Mesothelial cell of epicardium (in vitro differentiated cells): ENCODE results near the gene RAPGEF4. TPM values are rescaled to one million over a fixed set of nuclear protein-coding genes. Genes with fewer than 3 reads are reported as not detected.
A peak's percentile ranks its signal among the peaks of the same experiment; 100 is the strongest.

Source experiments
- DNase-seq, 2 experiments: peaks; one replicate each; pipeline ENCODE4 v3.0.0; 2021; ENCODE audit warnings: low spot score in 2 of 2; ENCODE audit not compliant: unreplicated experiment in 2 of 2
- H3K27ac Mint-ChIP-seq: 2 replicates; pipeline ENCODE4 v1.8.0; 2021; ENCODE audit warnings: mixed read lengths
- H3K27me3 Mint-ChIP-seq: 2 replicates; pipeline ENCODE4 v1.8.0; 2021; ENCODE audit warnings: low read depth, mixed read lengths
- H3K36me3 Mint-ChIP-seq: 2 replicates; pipeline ENCODE4 v1.8.0; 2021; ENCODE audit warnings: mixed read lengths
- H3K4me1 Mint-ChIP-seq: 2 replicates; pipeline ENCODE4 v1.8.0; 2021; ENCODE audit warnings: mixed read lengths
- H3K4me3 Mint-ChIP-seq: 2 replicates; pipeline ENCODE4 v1.8.0; 2021; ENCODE audit warnings: mild to moderate bottlenecking, moderate library complexity, mixed read lengths
- H3K9me3 Mint-ChIP-seq: 2 replicates; pipeline ENCODE4 v1.8.0; 2021; ENCODE audit warnings: mixed read lengths
- CTCF ChIP-seq: fragments of 200-600 bp; sonication (generic); IDR thresholded peaks from one replicate; pipeline ENCODE4 v1.5.0; 2021; ENCODE audit warnings: antibody characterized with exemption; ENCODE audit not compliant: unreplicated experiment
- total RNA-seq: library from RNA; stranded (reverse); gene quantifications from 3 replicates; pipeline ENCODE4 v1.2.1, GENCODE V29; 2021

Gene RAPGEF4
- total RNA-seq, 1 donor from 2014 or later = 24.7 TPM

GRCh38 chr2:172829229-172829628 lies 93.6 kb downstream of the RAPGEF4 start:
- DNase-seq = no peak
- TF ChIP-seq CTCF = no peak
- H3K9me3 Mint-ChIP-seq = no peaks in the 10 kb centered on the region
- H3K27ac Mint-ChIP-seq = peak overlapping the region; percentile 73
- H3K36me3 Mint-ChIP-seq = no peaks in the 10 kb centered on the region
- H3K4me3 Mint-ChIP-seq = no peak overlapping the region
- H3K4me1 Mint-ChIP-seq = peaks cover 16% of the 10 kb centered on the region
- no peaks in the 10 kb centered on the region for H3K27me3 Mint-ChIP-seq

- DNase-seq = no peak
- H3K27me3 Mint-ChIP-seq = no peaks in the 10 kb centered on the region
- H3K4me3 Mint-ChIP-seq = no peak overlapping the region
- H3K36me3 Mint-ChIP-seq = no peaks in the 10 kb centered on the region
- TF ChIP-seq CTCF = no peak
- peaks cover 20% of the 10 kb centered on the region for H3K4me1 Mint-ChIP-seq
- no peaks in the 10 kb centered on the region for H3K9me3 Mint-ChIP-seq
- H3K27ac Mint-ChIP-seq = no peak overlapping the region
Measured at GRCh38 chr2:172830482-172830881, 94.8 kb downstream of the RAPGEF4 start.

GRCh38 chr2:172833898-172834297 lies 98.3 kb downstream of the RAPGEF4 start:
- Mint-ChIP-seq H3K27ac (no peak overlapping the region), H3K36me3 (no peaks in the 10 kb centered on the region), H3K4me3 (no peak overlapping the region), H3K9me3 (no peaks in the 10 kb centered on the region), H3K4me1 (peaks cover 22% of the 10 kb centered on the region), H3K27me3 (no peaks in the 10 kb centered on the region)
- TF ChIP-seq CTCF = no peak
- DNase-seq = no peak

- Mint-ChIP-seq H3K4me1 (peaks cover 24% of the 10 kb centered on the region), H3K9me3 (no peaks in the 10 kb centered on the region), H3K27ac (no peak overlapping the region), H3K27me3 (no peaks in the 10 kb centered on the region), H3K36me3 (no peaks in the 10 kb centered on the region), H3K4me3 (no peak overlapping the region)
- DNase-seq = no peak
- TF ChIP-seq CTCF = no peak
Measured at GRCh38 chr2:172834881-172835280, 99.2 kb downstream of the RAPGEF4 start.

GRCh38 chr2:172836347-172836821 lies 100.7 kb downstream of the RAPGEF4 start:
- H3K27me3 Mint-ChIP-seq = no peaks in the 10 kb centered on the region
- H3K27ac Mint-ChIP-seq = no peak overlapping the region
- peaks cover 29% of the 10 kb centered on the region for H3K4me1 Mint-ChIP-seq
- no peak for DNase-seq
- H3K4me3 Mint-ChIP-seq = no peak overlapping the region
- H3K9me3 Mint-ChIP-seq = no peaks in the 10 kb centered on the region
- no peak for TF ChIP-seq CTCF
- no peaks in the 10 kb centered on the region for H3K36me3 Mint-ChIP-seq

- Mint-ChIP-seq H3K9me3 (no peaks in the 10 kb centered on the region), H3K36me3 (no peaks in the 10 kb centered on the region), H3K27me3 (no peaks in the 10 kb centered on the region), H3K4me1 (peaks cover 31% of the 10 kb centered on the region), H3K27ac (no peak overlapping the region), H3K4me3 (no peak overlapping the region)
- no peak for TF ChIP-seq CTCF
- no peak for DNase-seq
Measured at GRCh38 chr2:172836827-172837226, 101.2 kb downstream of the RAPGEF4 start.
